ENCODE measurements around the gene DDC. TPM values are rescaled to one million over a fixed set of nuclear protein-coding genes. Genes with fewer than 3 reads are reported as not detected.
"Not testable (repeated sequence)": the region's sequence is repeated elsewhere in the genome, so short reads cannot be mapped to it uniquely, and the experiment has no call there.

Gene DDC
- total RNA-seq, 1 donor from 2014 or later, result 37.3 TPM

DNA sequence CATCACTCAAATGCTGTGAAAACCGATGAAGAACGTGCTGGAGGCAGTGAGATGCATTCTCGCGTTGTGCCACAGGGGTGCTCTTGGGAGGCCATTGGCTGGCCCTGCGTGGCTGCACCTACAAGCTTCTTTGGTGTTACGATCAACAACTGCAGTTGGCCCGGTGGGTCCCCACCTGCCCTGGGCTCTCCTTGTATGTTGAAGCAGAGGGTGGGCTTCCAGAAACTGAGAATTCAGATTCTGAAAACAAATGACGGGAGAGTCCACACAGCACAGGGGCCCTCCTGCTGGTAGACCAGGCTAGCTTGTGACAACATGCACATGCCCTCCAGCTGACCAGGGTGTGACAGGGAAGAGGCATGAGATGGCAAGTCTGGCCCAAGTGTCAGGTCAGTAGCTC, 23.7 kb upstream of the DDC start:
- peaks cover 11% of the 10 kb centered on the region for H3K9me3 Mint-ChIP-seq (ENCODE audit: low read depth)
- H3K4me3 Mint-ChIP-seq (ENCODE audit: low read depth), result no peak overlapping the region
- H3K4me1 Mint-ChIP-seq (ENCODE audit: low read depth), result peaks cover 17% of the 10 kb centered on the region
- peaks cover 24% of the 10 kb centered on the region for H3K36me3 Mint-ChIP-seq (ENCODE audit: insufficient read depth)
- no peak overlapping the region for H3K27ac Mint-ChIP-seq
- TF ChIP-seq, protein P1, sequence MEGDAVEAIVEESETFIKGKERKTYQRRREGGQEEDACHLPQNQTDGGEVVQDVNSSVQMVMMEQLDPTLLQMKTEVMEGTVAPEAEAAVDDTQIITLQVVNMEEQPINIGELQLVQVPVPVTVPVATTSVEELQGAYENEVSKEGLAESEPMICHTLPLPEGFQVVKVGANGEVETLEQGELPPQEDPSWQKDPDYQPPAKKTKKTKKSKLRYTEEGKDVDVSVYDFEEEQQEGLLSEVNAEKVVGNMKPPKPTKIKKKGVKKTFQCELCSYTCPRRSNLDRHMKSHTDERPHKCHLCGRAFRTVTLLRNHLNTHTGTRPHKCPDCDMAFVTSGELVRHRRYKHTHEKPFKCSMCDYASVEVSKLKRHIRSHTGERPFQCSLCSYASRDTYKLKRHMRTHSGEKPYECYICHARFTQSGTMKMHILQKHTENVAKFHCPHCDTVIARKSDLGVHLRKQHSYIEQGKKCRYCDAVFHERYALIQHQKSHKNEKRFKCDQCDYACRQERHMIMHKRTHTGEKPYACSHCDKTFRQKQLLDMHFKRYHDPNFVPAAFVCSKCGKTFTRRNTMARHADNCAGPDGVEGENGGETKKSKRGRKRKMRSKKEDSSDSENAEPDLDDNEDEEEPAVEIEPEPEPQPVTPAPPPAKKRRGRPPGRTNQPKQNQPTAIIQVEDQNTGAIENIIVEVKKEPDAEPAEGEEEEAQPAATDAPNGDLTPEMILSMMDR (IDR thresholded peaks at IDR 0.05; ENCODE audit: unreplicated experiment), result peak; percentile 22
- no peak for DNase-seq (ENCODE audit: low spot score, unreplicated experiment)
- no peaks in the 10 kb centered on the region for H3K27me3 Mint-ChIP-seq

DNA sequence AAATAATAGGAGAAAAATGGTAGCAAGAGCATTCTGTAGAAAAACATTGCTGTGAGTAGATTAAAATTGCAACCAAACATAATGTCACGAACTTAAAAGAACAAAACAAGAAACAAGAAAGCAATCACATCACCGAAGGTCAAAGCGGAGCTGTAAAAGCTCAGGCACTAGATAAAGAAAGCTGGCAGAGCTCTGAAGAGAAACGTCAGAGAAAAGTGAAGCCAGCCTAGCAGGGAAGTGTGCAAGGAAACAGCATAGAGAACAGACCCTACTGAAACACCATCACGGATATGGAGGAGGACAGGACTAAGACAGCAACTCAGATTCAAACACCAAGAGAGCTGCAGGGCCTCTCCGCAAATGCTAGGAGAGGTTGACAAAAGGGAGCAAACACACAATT, 22.5 kb upstream of the DDC start:
- Mint-ChIP-seq H3K4me3 (ENCODE audit: low read depth) (no peak overlapping the region), H3K27ac (no peak overlapping the region), H3K36me3 (ENCODE audit: insufficient read depth) (peaks cover 18% of the 10 kb centered on the region), H3K27me3 (no peaks in the 10 kb centered on the region), H3K4me1 (ENCODE audit: low read depth) (peaks cover 14% of the 10 kb centered on the region), H3K9me3 (ENCODE audit: low read depth) (peaks cover 21% of the 10 kb centered on the region)
- TF ChIP-seq, protein P1 (IDR thresholded peaks at IDR 0.05; ENCODE audit: unreplicated experiment), result no peak
- no peak for DNase-seq (ENCODE audit: low spot score, unreplicated experiment)

DNA sequence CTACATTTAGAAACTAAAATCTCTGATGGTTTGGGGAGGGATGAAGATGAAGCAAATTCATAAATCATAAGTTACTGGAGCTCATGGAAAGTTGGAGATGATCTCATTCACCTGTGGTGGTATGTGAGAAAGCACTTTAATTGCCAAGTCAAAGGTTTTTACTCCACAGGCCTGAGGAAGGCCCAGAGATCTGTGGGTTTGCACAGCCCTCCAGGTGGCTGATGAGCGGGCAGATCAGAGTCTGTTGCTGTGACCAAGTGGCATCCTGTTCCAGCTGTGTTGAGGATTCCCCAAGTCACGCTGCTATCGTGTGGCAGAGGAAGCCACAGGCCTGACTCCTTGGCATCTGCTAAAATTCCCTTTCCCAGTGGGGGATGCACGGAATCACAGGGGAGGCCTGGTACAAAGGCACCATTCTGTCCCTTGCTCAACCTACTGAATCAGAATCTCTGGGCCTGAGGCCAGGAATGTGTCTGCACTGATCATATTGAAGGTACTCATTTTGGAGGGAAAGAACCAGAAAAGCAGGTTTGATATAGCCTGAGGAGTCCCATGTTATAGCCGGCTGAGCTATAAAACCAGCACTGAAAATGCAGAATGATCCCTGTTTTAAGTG, 19.7 kb upstream of the DDC start:
- Mint-ChIP-seq H3K36me3 (ENCODE audit: insufficient read depth) (peaks cover 3% of the 10 kb centered on the region), H3K27me3 (no peaks in the 10 kb centered on the region), H3K4me1 (ENCODE audit: low read depth) (peaks cover 1% of the 10 kb centered on the region), H3K27ac (no peak overlapping the region), H3K9me3 (ENCODE audit: low read depth) (peaks cover 18% of the 10 kb centered on the region), H3K4me3 (ENCODE audit: low read depth) (no peak overlapping the region)
- TF ChIP-seq, protein P1 (IDR thresholded peaks at IDR 0.05; ENCODE audit: unreplicated experiment), result no peak
- DNase-seq (ENCODE audit: low spot score, unreplicated experiment), result no peak

DNA sequence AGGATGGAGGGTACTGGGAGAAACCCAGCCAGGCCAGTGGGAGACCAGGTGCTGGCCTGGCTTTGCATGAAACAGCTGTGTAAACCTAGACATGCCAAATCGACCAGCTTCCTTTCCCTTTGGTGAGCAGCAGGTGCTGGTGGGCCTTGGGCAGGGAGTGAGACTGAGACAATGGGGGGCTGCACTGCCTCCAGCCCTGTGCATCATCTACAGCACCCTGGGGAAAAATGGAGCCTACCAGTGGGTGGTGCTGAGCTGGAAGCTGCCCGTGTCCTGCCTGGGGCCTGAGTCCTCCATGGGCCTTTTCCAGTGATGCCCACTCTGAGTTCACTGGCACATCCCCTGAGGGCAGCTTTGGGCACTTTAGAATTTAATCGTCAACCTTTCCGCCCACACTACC, 19.2 kb upstream of the DDC start:
- Mint-ChIP-seq H3K27ac (no peak overlapping the region), H3K9me3 (ENCODE audit: low read depth) (peaks cover 18% of the 10 kb centered on the region), H3K36me3 (ENCODE audit: insufficient read depth) (peaks cover 3% of the 10 kb centered on the region), H3K27me3 (no peaks in the 10 kb centered on the region), H3K4me1 (ENCODE audit: low read depth) (peaks cover 1% of the 10 kb centered on the region), H3K4me3 (ENCODE audit: low read depth) (no peak overlapping the region)
- TF ChIP-seq, protein P1 (IDR thresholded peaks at IDR 0.05; ENCODE audit: unreplicated experiment), result no peak
- no peak for DNase-seq (ENCODE audit: low spot score, unreplicated experiment)

DNA sequence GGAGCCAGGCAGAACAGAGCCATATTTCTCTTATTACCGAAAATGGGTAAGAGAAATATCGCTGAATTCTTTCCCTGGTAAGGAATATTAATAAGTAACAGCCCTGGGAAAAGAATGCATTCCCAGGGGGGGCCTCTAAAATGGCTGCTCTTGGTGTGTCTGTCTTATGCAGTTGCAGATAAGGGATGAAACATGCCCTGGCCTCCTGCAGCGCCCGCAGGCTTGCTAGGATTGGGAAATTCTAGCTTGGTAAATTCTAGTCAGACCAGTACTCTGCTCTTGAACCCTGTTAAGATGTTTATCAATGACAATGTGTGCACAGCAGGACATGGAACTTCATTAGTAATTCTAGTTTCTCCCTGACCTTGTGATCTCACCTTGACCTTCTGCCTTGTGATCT, 18.1 kb upstream of the DDC start:
- not testable (repeated sequence) for DNase-seq (ENCODE audit: low spot score, unreplicated experiment); H3K4me3 Mint-ChIP-seq (ENCODE audit: low read depth); H3K36me3 Mint-ChIP-seq (ENCODE audit: insufficient read depth); H3K27ac Mint-ChIP-seq; H3K4me1 Mint-ChIP-seq (ENCODE audit: low read depth); H3K27me3 Mint-ChIP-seq
- peaks cover 18% of the 10 kb centered on the region for H3K9me3 Mint-ChIP-seq (ENCODE audit: low read depth)

DNA sequence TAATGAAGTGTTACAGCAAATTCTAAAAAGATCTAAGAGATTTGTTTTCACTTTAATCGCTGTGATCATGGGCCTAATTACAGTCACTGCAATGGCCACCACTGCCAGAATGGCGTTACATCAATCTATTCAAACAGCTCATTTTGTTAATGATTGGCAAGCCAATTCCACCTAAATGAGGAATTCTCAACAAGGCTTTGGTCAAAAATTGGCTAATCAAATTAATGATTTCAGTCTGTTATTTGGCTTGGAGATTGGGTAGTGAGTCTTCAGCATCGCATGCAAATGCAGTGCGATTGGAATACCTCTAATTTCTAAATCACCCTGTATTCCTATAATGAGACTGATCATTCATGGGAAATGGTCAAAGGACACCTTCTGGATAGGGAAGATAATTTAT, 17.1 kb upstream of the DDC start:
- not testable (repeated sequence) for H3K27ac Mint-ChIP-seq; H3K36me3 Mint-ChIP-seq (ENCODE audit: insufficient read depth); H3K4me3 Mint-ChIP-seq (ENCODE audit: low read depth); DNase-seq (ENCODE audit: low spot score, unreplicated experiment); H3K4me1 Mint-ChIP-seq (ENCODE audit: low read depth); H3K27me3 Mint-ChIP-seq
- peaks cover 25% of the 10 kb centered on the region for H3K9me3 Mint-ChIP-seq (ENCODE audit: low read depth)

DNA sequence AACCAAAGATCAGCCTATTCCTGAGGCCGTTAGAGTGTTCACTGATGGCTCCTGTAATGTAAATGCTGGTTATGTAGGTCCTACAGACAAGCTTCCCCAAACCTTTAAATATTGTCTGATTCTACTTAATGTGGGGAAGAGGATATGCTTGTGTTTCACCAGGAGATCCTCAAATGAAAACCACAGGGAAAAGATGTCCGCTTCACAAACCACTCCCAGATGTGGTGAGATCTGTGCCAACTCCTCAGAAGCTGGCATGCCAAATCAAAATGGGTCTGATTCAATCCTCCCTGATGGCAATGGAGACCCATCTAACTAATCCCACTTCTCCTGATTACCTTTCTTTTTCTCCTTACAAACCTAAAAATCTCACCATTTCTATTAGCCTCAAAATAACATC, 15.5 kb upstream of the DDC start:
- H3K36me3 Mint-ChIP-seq (ENCODE audit: insufficient read depth); H3K4me3 Mint-ChIP-seq (ENCODE audit: low read depth); H3K27ac Mint-ChIP-seq; H3K27me3 Mint-ChIP-seq; DNase-seq (ENCODE audit: low spot score, unreplicated experiment); H3K4me1 Mint-ChIP-seq (ENCODE audit: low read depth): not testable (repeated sequence)
- peaks cover 25% of the 10 kb centered on the region for H3K9me3 Mint-ChIP-seq (ENCODE audit: low read depth)

All from progenitor cell of endocrine pancreas (in vitro differentiated cells).